HG03280 (cell line): ENCODE data around the gene TRPM3.

Source experiments
- ATAC-seq: cut with Tn5 transposase; IDR thresholded peaks from one replicate; pipeline ENCODE4 v1.9.1; 2021; ENCODE audit warnings: mild to moderate bottlenecking, moderate library complexity; ENCODE audit not compliant: unreplicated experiment

TRPM3 gene

GRCh38 chr9:70617033-70617828 lies 504.2 kb downstream of the TRPM3 start:
- ATAC-seq: no peak

GRCh38 chr9:70616228-70616990 lies 505.0 kb downstream of the TRPM3 start:
- no peak for ATAC-seq

- no peak for ATAC-seq
Observed at GRCh38 chr9:70615464-70616138, 505.8 kb downstream of the TRPM3 start.

GRCh38 chr9:70614786-70615463 lies 506.5 kb downstream of the TRPM3 start:
- no peak for ATAC-seq

GRCh38 chr9:70613024-70613768 lies 508.2 kb downstream of the TRPM3 start:
- ATAC-seq: no peak

GRCh38 chr9:70610287-70610644 lies 511.2 kb downstream of the TRPM3 start:
- no peak for ATAC-seq

- no peak for ATAC-seq
Observed at GRCh38 chr9:70609542-70610286, 511.7 kb downstream of the TRPM3 start.

- ATAC-seq: no peak
Observed at GRCh38 chr9:70609011-70609410, 512.4 kb downstream of the TRPM3 start.

- ATAC-seq: no peak
Observed at GRCh38 chr9:70607926-70608325, 513.5 kb downstream of the TRPM3 start.

- no peak for ATAC-seq
Observed at GRCh38 chr9:70607329-70607728, 514.1 kb downstream of the TRPM3 start.

GRCh38 chr9:70603020-70603411 lies 518.4 kb downstream of the TRPM3 start:
- no peak for ATAC-seq

- no peak for ATAC-seq
Observed at GRCh38 chr9:70602321-70603019, 519.0 kb downstream of the TRPM3 start.

GRCh38 chr9:70601000-70601951 lies 520.1 kb downstream of the TRPM3 start:
- ATAC-seq: no peak

- no peak for ATAC-seq
Observed at GRCh38 chr9:70600506-70600905, 520.9 kb downstream of the TRPM3 start.

GRCh38 chr9:70597886-70598285 lies 523.5 kb downstream of the TRPM3 start:
- ATAC-seq: no peak

GRCh38 chr9:70595211-70595610 lies 526.2 kb downstream of the TRPM3 start:
- ATAC-seq: no peak

GRCh38 chr9:70594386-70594944 lies 527.0 kb downstream of the TRPM3 start:
- ATAC-seq: no peak

- no peak for ATAC-seq
Observed at GRCh38 chr9:70593241-70593640, 528.2 kb downstream of the TRPM3 start.
